GDM1 (cell line): ENCODE results near the gene ARID4B.
"Not testable (repeated sequence)": the region's sequence is repeated elsewhere in the genome, so short reads cannot be mapped to it uniquely, and the experiment has no call there.

Experiments
- DNase-seq: peaks from one replicate; lab custom pipeline; 2025; lab: John Stamatoyannopoulos, UW

The ARID4B gene

DNA sequence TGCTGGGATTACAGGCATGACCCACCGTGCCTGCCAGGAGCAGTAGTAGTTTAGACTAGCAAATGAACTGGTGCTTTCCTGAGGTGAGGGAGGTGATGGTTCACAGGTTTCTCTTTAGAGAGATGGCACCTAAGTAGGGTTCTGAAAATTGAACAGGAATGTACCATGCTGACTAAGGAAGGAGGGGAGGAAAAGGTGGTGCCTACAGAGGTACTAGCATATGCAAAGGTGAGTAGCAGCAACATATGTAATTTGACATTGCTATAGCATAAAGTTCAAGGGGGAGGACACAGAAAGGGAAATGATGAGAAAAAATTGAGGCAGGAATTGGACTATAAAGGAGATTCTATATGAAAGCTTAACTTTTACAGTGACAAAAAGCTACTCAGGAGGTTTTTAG is 101.0 kb downstream of the ARID4B start:
- no peak for DNase-seq

DNA sequence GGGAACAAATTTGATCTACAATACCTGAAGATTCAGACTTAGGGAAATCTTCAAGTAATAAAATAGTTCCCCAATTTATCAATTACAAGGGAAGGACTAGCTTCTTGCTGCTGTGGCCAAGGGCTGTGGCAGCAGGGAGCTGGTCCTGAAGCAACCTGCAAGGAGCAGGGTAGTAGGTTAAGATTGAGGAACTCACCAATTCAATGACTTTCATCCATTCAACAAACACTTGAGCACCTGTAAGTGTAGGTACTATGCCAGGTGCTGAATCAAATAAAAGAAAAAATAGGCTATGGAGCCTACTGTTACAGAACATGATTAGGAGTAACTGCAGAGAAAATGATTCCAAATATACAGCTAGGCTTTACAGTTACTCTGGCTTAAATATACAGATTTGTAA is 102.7 kb downstream of the ARID4B start:
- no peak for DNase-seq

DNA sequence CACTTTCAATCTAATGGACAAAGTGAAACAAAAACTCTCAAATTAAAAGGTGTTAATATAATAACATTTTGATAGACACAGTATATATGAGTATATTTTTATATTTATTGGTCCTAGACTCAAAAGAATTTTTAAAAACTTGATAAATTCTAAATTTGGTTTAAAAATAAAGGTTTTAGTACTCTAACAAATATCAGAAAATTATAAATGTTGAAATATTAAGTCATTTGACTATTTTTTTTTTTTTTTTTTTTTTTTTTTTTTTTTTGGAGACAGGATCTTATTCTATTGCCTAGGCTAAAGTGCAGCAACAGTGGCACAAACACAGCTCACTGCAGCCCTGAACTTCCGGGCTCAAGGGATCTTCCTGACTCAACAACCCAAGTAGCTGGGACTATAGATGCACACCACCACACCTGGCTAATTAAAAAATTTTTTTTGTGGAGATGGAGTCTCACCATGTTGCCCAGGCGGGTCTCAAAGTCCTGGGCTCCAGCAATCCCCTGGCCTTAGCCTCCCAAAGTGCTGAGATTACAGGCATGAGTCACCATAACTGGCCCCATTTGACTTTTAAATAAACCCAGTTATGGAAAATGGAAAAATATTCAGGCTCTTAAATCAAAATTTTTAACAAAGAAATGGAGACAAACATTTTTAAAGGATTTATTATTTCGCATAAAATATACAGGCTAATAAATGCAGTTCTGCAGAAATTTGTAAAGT is 106.2 kb downstream of the ARID4B start:
- no peak for DNase-seq

DNA sequence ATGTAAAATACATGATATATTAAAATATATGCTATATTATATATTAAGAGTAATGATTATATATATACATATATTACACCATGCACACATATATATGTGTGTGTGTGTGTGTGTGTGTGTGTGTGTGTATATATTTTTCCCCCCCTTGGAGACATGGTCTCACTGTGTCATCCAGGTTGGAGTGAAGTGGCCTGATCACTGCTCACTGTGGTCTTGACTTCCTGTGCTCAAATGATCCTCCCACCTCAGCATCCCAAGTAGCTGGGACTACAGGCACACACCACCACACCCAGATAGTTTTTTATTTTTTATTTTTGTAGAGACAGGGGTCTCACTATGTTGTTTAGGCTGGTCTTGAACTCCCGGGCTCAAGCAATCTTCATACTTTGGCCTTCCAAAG is 112.5 kb downstream of the ARID4B start:
- no peak for DNase-seq

DNA sequence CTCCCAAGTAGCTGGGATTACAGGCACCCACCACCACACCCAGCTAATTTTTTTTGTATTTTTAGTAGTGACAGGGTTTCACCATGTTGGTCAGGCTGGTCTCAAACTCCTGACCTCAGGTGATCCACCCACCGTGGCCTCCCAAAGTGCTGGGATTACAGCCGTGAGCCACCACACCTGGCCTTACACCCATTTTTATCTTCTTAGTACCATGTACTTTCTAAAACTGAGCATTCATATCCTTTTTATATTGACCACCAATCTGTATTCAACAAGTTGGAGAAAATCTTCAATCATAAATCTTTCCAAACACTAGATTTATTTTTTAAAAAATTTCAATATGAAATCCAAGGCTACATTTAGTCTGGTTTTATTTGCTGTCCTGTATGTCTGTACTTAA is 113.0 kb downstream of the ARID4B start:
- DNase-seq = not testable (repeated sequence)

DNA sequence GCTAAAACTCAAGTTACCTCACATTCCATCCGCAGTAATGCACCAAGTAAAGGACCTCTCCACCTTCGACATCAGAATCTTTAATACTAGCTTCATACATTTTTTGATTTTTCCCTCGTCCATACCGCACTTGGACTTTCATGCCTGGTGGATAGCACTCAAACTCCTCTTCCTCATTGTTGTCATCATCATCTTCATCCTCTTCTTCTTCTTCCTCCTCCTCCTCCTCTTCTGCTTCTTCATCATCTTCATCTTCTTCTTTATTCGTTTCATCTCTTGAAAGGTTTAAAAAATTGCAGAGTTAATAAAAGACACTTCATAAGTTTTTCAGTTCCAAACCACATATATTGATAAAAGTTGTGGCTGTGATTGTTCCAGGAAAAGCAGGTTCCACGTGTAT is 114.2 kb downstream of the ARID4B start:
- DNase-seq = no peak

DNA sequence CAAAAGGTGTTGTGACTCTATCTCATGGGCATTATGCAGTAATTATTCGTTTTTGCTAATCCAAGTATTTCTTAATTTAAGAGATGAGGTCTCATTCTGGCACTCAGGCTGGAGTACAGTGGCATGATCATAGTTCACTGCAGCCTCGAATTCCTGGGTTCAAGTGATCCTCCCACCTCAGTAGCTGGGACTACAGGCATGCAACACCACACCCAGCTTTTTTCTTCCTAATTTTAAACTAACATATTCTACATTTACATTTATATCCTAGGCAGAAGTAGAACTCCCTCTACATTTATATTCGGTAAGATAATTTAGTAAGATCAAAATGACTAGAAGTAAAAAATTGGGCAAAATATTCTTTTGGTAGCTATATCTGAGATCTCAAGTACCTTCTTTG is 116.5 kb downstream of the ARID4B start:
- no peak for DNase-seq

DNA sequence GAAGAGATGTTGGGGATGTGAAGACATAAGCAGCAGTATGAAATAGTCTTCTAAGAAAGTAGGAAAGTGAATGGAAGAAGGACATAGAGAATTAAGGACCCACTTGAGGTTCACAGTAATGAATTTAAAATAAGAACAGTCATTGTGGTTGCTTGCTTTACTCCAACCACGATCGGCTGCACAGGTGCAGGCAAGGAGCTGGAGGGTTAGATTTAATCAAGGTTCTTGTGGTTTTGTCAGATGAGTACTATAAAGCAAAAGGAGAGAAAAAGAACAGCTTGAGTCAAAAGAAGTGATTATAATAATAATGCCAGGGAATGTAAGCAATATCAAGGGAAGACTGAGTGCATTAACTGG is 120.8 kb downstream of the ARID4B start:
- DNase-seq = no peak

DNA sequence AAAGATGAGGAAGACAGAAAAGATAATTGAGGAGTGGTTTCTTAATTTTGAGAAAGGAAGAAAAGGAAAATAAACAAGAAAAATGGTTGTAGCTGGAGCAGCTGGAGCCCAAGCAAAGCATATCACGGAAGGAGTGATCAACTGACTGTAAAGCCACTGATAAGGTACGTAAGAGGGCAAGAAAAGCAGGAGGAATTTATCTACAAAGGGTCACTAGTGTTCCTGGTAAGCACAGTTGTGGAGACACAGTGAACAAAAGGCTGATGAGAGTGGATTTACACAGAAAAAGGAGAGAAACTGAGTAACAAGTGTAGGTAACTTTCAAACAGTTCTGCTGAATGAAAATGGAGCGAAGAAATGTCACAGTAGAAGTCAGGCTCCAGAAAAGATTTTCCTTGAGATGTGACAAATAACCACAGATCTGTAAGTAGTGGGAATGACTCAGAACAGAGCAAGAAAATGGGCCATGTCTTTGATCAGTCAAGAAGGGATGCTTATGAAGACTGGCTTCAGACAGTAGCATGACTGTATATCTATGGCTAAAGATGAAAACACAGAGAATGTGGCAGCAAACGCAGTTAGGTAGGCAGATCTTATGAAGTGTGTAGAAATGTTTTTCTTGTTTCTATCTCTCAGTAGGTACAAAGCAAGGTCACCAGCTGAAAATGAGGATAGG is 121.3 kb downstream of the ARID4B start:
- no peak for DNase-seq

DNA sequence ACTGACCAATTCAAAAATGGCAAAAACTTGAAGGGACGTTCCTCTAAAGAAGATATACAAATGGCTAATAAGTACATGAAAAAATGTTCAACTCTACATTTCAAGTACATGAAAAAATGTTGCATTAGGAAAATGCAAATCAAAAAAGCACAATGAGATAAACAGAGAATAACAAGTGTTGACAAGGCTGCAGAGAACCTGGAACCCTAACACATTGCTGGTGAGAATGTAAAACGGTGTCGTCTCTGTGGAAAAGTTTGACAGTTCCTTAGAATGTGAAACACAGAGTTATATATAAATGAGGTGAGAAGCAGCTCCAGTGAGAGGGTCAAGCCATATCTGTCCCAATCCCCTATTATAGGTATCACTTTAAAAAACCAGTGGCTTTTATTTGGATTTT is 122.3 kb downstream of the ARID4B start:
- DNase-seq = no peak

DNA sequence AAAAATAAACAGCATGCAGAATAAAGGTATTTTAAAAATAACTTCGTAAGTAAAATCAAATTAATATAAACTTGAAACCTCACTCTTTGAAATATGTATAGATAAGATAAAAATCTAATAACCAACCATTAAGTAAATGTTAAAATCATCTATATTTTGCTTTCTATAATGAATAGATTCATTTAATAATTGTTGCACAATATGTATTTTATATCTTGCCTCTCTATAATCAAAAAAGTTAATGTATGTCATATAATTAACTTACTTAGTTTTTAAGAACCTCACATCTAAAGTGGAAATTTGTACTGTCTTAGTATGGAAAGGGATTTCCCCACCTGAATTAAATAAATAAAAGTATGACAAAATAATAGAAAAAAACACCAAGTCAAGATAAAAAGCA is 124.6 kb downstream of the ARID4B start:
- DNase-seq = no peak

DNA sequence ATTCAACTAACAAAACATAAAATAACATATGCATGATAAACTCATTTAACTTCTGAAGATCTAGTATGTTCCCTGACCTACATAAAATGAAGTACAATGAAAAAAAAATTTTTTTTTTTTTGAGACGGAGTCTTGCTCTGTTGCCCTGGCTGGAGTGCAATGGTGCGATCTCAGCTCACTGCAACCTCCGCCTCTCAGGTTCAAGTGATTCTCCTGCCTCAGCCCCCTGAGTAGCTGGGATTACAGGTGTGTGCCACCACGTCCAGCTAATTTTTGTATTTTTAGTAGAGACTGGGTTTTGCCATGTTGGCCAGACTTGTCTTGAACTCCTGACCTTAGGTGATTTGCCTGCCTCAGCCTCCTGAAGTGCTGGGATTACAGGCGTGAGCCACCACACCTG is 125.5 kb downstream of the ARID4B start:
- not testable (repeated sequence) for DNase-seq

DNA sequence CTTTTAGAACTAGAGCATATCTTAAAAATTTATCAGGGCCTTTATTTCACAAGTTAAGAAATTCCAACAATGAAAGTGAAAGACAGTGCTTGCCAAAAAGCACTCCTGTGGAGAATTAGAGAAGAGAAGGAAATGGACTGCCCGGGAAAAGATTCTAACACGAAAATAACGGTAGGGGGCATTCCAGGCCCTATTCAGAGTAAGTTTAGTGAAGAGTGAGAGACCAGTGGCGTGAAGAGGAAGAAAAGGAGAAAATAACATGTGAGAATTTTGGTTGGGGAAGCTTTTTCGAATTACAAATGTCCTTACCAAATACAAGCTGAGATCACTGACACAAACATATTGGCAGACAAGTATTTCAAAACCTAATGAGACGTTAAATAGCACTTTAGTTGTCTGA is 128.5 kb downstream of the ARID4B start:
- no peak for DNase-seq

DNA sequence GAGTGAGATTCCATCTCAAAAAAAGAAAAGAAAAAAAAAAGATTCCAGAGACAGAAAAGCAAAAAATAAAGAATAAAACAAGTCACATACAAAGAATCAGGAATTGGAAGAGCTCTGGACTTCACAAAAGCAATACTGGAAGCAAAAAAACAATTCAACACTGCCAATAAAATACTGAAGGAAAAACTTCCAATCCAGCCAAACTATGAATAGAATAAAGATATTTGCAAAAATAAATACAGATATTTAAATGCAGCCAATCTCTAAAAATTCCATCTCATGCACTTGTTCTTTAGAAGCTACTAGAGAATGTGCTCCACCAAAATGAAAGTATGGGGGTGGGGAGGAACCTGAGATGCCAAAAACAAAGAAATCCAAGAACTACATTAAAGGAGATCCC is 137.5 kb downstream of the ARID4B start:
- no peak for DNase-seq

DNA sequence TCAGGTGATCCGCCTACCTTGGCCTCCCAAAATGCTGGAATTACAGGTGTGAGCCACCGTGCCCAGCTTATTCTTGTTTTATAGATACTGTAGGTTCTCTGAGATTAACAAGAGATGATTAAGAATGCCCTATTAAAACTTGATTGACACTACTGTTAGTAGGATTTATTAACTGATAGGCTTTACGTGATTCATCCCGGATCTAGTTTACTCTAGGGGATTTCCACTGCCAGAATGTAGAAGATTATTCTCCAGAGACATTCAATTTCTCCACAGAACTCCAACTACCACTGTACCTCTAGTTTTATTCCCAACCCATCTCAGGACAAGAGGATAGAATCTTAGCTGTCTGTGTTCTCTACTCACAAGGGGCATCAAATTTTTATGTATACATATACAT is 140.7 kb downstream of the ARID4B start:
- no peak for DNase-seq

DNA sequence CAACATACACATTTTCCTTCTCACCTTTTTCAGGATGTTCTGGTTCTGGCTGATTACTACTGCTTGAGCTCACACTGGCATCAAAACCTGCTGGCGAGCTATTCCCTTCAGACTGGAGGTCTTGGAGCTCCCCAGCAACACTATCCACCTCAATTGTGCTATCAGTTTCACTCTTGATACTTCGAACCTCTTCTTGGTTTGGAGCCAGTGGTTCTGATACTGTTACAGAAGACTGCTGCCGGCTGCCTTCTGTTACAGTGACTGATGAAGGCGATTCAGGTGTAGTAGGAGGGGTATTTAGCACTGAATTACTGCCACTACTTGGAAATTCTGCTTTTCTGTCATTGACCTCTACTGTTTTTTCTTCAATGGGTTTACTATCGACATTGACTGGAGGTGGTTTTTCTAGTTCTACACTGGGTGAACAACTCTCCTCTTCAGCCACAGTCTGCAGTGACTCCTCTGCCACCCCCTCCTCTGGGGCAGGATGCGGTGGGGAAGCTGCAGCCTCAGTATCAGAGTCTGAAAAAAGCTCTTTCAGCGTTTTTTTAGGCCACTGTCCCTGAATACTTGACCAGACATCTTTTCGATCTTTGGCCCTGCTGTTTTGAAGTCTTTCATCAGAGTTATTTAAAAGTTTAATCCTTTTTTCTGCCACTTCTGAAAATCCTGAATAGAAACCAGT is 146.3 kb downstream of the ARID4B start:
- no peak for DNase-seq

DNA sequence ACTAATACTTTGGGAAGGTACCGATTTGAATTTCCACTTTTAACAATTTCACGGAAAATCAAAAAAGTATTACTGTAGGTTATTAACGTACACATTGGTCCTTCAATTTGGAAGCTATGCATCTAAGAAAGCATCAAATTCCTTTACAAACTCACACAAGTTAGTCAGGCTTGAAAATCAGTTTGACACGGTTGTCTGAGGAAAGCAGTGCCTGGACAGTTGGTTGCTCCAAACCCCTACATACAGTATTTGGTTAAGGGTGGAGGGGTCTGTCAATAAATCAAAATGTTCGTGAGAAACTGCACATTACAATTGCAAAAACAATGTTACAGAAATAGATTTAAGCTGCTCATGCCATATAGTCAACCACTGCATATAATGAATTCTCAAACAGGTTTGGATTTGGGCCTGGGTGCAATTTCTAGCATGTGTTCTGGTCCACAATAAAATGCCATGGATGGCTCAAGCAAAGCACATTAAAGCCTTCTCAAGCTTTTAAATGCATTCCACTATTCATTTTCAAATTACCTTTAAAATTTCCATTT is 147.0 kb downstream of the ARID4B start:
- no peak for DNase-seq

DNA sequence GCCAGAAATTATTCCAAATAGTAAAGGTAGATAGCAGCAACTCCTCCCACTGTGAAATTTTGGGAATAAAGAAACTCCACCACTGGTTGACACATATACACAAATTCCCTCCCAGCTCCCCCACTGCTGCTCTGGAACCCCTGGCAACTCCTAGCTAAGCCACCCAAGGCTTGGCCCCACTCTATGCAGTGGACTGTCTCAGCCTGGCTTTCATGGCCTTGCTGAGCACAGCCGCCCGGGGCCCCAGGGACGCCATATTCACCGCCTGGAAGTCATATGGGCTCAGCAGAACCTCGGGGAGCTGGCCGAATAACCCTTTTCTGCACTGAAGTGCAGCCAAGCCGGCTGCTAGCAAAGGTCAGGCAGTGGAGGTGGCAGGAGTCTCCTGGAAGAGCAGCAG is 151.5 kb downstream of the ARID4B start:
- no peak for DNase-seq

DNA sequence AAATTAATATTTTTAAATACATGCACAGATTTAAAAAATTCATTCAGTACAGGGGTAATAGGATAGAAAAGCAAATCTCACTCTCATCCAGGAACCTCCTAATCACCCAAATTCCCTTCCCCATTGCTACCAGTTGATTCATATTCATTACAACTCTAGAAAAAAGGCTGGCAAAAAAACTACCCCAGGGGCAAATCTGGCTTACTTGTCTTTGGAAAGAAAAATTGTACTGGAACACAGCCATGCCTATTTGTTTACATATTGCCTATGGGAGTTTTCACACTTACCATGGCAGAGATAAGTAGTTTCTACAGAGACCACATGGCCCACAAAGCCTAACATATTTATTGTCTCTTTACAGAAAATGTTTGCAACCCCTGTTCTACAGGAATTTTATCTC is 158.0 kb downstream of the ARID4B start:
- DNase-seq = no peak

DNA sequence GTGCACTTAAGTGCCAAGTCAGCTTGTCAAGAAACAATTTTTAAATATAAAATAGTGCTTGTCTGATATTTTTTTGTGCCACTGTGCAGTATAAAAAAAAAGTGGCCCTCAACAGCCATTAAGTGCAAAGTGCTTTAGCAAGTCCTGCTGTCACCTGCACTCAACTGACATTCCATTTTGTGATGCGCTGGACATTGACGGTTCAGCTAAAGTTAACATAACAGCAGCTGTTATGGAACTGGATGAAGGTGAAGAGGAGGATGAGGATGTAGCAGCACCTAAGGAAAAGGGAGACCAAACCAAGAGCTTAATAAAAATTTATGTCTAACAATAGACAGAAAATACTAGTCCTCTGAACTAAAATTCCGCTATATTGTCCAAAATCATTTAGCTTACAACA is 159.6 kb downstream of the ARID4B start:
- DNase-seq = no peak

DNA sequence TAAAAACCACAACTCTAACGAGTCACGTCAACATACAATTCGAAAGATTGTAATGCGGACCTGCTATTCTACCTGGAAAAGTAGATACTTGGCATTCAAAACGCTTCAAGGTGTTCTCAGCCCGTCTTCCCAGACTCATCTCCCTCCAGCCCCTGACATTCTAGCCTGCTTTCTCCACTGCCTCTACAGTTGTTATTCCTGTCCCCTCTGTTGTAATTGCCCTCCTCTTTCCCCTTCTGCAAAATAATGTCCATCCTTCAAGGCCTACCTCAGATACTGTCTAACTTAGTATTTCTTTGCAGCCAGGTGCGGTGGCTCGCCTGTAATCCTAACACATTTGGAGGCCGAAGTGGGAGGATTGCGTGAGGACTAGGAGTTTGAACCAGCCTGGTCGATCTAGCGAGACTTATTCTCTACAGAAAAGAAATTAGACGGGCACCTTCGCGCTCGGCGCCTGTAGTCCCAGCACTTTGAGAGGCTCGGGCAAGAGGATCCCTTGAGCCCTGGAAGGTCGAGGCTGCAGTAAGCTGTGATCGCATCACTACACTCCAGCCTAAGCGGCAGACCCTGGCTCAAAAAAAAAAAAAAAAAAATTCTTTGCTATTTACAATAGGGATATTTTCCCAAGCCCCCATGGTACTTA is 166.2 kb downstream of the ARID4B start:
- DNase-seq = no peak

DNA sequence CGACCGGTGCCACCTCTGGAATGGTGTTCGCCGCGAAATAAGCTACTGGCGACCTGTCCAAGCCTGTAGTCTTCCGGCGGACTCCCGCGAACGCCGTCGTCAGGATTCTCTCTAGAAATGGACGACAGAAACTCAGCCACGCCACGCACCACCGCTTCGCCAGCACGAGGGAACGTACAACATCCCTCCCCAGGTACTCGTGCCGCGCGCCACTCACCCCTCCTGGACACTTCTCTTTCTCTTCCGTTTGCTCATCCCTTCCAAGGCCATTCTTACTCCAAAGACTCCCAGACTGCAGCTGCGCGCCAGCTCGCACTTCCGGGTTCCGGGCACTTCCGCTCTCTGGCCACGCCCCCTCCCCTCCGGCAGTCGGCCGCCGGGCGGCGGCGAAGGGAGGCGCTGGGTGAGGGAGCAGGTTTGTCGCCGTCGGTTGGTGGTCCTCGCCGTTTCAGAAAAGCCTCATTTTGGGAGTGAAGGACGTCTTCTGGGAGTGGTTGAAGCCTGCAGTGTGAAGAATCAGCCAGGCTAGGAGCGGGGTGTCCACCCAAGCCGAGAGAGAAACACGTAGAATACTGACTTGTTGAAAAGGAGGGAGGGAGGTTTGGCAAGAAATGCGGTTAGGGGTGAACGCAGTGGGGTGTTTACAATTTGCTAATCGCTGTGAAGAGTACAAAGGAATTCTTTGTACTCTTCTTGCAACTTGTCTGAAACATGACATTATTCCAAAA is 166.9 kb downstream of the ARID4B start, which contains the start of gene RBM34:
Gene RBM34, minus strand, starts transcription at position 294 of the 728 bp plus-strand sequence. Its CDS starts 24 bp downstream, at position 270.
- DNase-seq = peak; percentile 83
